GM21526 (cell line): Measurements from ENCODE around the gene TXLNG.
"Not testable (repeated sequence)": the region's sequence is repeated elsewhere in the genome, so short reads cannot be mapped to it uniquely, and the experiment has no call there.

ENCODE experiments used
- ATAC-seq: cut with Tn5 transposase; IDR thresholded peaks from one replicate; pipeline ENCODE4 v1.9.1; 2021; ENCODE audit warnings: moderate library complexity; ENCODE audit not compliant: unreplicated experiment, low FRiP score

TXLNG gene

GRCh38 chrX:16786139-16786790 is at the start of gene TXLNG:
TSS of gene TXLNG (plus strand) at chrX:16786466. CDS start at chrX:16786488, 22 bp downstream.
- peak; percentile 99 for ATAC-seq

GRCh38 chrX:16737024-16737423 is 49.2 kb upstream of the TXLNG start:
- no peak for ATAC-seq

GRCh38 chrX:16739574-16739973 is 46.7 kb upstream of the TXLNG start:
- ATAC-seq = no peak

GRCh38 chrX:16743604-16744325 is 42.5 kb upstream of the TXLNG start:
- ATAC-seq = no peak

DNA sequence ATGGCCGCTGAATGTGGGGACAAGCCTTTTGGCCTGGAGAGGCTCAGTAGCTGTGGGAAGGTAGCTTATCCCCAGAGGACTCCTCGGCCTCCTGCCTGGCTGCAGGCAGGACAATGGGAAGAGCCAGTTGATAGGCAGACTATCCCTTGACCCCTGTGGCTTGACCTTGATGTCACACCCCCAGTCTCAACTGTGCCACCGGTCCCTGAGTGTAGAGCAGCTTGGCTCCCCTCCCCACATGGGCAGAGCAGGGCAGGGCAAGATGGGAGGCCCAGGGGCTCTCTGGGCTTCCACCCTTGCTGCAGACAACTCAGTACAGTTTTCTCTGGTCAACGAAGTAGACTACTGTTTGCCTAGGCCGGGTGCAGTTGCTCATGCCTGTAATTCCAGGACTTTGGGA is 41.2 kb upstream of the TXLNG start:
- no peak for ATAC-seq

- ATAC-seq = no peak
Observed at GRCh38 chrX:16745659-16746058, 40.6 kb upstream of the TXLNG start.

DNA sequence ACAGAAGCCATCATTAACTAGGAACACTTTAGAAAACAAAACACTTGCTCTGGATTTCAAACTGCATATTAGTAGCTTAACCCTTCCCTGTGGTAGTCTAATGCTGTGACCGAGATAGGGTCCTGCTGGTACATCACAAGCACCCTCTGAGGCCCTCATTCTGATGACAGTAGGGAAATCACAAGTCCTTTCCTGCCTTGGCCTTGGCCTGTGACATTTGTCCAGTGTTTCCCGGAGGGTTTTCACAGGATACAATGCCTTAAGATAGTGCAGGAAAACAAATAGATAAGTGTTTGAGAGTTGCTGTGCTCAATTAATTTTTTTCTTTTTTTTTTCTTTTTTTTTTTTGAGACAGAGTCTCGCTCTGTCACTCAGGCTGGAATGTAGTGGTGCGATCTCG is 37.8 kb upstream of the TXLNG start:
- ATAC-seq = no peak

DNA sequence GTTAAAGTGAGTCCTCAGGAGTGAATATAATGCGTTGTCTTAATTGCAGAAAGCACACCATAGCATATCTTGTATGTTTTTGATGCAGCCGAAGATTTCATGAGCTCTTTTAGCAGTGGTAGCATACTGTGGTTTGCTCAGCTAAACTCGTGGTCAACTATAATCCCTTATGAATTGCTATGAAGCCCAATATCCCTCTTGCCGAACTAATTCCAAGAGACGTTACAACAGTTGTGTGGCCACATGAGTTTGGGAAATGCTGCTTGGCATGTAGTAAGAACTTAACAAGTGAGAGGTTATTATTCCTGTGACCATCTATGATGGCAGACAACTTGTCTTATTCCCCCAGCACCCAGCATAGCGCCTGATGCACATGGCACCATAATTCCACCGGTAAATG is 36.1 kb upstream of the TXLNG start:
- no peak for ATAC-seq

- ATAC-seq = no peak
Observed at GRCh38 chrX:16754019-16754418, 32.2 kb upstream of the TXLNG start.

- no peak for ATAC-seq
Observed at GRCh38 chrX:16756724-16757123, 29.5 kb upstream of the TXLNG start.

GRCh38 chrX:16761500-16761899 is 24.8 kb upstream of the TXLNG start:
- not testable (repeated sequence) for ATAC-seq

GRCh38 chrX:16762579-16762978 is 23.7 kb upstream of the TXLNG start:
- ATAC-seq = no peak

- ATAC-seq = no peak
Observed at GRCh38 chrX:16765594-16765993, 20.7 kb upstream of the TXLNG start.

- ATAC-seq = no peak
Observed at GRCh38 chrX:16770970-16771482, 15.2 kb upstream of the TXLNG start.

DNA sequence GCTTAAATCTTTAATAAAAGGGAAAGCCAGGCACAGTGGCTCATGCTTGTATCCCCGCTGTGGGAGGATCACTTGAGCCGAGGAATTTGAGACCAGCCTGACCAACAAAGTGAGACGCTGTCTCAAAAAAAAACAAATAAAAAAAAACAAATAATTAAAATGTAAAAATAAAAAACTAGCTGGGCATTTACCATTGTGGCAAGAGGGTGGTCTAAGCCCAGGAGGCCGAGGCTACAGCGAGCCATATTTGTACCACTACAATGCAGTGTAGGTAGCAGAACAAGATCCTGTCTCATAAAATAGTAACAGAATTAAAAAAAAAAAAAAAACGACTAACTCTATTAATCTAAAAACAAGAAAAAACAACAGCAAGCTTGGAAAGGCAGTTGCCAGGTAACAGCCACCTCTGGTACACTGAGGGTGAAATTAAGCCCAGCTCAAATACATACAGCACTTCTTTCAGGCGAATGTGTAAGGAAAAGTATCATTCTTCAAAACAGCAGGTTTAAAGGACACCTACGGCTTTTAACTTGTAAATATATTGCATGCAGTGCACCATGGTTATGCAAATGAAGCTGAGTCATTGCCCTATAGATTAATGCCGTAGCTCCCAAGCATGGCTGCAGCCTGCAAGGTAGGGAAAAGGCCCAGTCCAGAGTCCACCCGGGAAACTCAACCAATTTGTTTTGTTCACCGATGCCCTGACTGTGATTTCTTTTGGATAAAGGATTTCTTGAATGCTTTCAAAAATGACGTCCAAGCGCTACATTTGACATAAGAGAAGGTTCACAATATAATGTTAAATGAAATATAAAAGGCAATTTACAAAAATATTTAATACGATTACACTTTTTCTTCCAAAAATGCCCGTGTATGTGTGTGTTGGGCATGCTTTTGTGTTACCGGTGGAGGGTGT is 14.5 kb upstream of the TXLNG start:
- no peak for ATAC-seq

DNA sequence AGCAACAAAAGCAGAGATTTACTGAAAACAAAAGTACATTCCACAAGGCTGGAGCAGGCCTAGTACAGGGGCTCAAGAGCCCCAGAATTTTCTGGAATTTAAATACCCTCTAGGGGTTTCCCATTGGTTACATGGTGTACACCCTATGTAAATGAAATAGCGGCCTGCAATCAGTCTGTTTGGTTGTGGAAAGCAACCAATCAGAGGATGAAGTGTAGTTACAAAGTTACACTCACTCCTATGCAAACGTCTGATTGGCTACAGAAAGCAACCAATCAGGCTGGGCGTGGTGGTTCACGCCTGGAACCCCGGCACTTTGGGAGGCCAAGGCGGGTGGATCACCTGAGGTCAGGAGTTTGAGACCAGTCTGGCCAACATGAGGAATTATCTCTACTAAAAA is 13.8 kb upstream of the TXLNG start:
- ATAC-seq = no peak

DNA sequence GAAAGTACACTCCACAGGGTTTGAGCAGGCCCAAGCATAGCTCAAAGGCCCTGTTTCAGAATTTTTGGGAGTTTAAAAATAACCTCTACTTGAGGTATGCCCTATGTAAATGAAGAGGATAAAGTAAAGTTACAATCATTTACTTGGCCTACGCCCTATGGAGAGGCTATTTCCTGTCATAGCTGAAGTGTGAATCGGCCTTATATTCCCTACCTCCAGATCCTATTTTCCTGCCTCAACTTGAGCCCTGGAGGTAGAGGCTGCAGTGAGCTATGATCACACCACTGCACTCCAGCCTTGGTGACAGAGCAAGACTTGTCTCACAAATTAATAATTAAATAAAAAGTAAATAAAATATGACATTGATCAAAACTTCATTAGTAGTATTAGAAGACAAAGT is 11.5 kb upstream of the TXLNG start:
- ATAC-seq = no peak

DNA sequence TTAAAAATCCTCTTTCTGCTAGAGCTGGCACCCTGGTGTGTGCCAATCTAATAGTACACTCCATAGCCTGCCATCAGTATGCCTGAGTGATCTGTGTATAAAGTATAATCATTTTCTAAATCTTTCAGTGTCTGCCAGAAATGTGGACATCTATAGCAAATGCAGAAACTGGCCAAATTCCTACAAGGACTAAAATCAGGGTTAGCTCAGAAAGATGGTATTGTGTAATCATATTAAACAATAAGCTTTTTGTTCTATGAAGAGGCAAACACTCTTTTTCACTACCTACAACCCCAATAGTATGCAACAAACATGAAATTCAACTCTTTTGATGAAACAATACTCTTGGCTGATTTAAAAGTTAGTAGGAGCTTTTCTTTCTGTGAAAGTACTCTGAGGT is 7.7 kb upstream of the TXLNG start:
- ATAC-seq = no peak

DNA sequence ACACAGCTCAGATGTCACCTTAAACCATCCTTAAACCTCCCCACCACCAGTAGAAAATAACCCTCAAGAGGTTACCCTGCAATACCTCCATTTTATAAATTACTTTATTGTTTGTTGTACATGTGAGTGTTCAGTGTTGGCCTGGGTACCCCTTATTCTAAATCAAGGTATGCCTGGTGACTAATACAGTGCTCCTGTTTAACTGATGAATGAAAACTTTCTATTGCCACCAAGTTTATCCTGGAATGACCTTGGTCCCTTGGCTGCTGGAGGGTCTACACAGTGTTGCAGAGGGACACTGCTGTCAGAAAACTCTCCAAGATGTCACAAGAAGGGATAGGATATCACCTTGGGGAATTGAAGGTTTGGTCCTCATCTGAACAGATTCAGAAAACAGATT is 7.3 kb upstream of the TXLNG start:
- no peak for ATAC-seq

DNA sequence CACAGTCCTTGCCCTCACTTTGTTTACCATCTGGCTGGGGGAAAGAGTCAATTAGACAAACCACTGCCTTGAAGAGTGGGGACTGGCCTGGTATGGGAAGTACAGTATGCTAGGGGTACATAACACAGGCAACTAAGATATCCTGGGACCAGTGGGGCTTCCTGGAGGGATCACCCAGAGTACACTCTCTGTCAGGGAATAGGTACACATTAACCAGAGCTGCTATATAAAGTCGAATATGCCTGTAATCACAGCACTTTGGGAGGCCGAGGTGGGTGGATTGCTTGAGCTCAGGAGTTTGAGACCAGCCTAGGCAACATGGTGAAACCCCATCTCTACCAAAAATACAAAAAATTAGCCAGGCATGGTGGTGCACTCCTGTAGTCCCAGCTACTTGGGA is 6.5 kb upstream of the TXLNG start:
- not testable (repeated sequence) for ATAC-seq

DNA sequence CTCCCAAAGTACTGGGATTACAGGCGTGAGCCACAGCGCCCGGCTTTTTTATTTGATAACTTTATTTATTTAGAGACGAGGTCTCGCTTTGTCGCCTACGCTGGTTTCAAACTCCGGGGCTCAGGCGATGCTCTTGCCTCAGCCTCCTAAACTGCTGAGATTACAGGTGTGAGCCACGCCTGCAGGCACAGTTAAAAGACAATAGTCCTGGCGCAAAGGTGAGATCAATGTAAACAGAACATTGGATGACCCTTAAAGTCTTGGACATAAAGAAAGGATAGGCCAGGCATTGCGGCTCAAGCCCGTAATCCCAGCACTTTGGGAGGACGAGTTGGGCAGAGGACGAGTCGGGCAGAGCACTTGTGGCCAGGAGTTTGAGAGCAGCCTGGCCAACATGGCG is 2.8 kb upstream of the TXLNG start:
- ATAC-seq = no peak
